ENCODE data around the gene DBR1.

DBR1 gene

GRCh38 chr3:138174421-138175131 is at the start of gene DBR1:
Gene DBR1 (minus strand): TSS chr3:138174921. CDS start chr3:138174795, 126 bp downstream.
- DNase-seq (ENCODE audit: low read depth), result peak; percentile 59

- no peak for DNase-seq (ENCODE audit: low read depth)
These were observed 48.2 kb upstream of the DBR1 start for GRCh38 chr3:138222942-138223287.

GRCh38 chr3:138222131-138222941 is 47.6 kb upstream of the DBR1 start:
- DNase-seq (ENCODE audit: low read depth), result no peak

- DNase-seq (ENCODE audit: low read depth), result no peak
These were observed 46.1 kb upstream of the DBR1 start for GRCh38 chr3:138220788-138221187.

- no peak for DNase-seq (ENCODE audit: low read depth)
These were observed 45.5 kb upstream of the DBR1 start for GRCh38 chr3:138220242-138220641.

GRCh38 chr3:138219255-138219654 is 44.5 kb upstream of the DBR1 start:
- no peak for DNase-seq (ENCODE audit: low read depth)

GRCh38 chr3:138213398-138214085 is 38.8 kb upstream of the DBR1 start:
- DNase-seq (ENCODE audit: low read depth), result no peak

- DNase-seq (ENCODE audit: low read depth), result no peak
These were observed 35.8 kb upstream of the DBR1 start for GRCh38 chr3:138210528-138210927.

GRCh38 chr3:138206196-138206595 is 31.5 kb upstream of the DBR1 start:
- DNase-seq (ENCODE audit: low read depth), result no peak

- no peak for DNase-seq (ENCODE audit: low read depth)
These were observed 30.8 kb upstream of the DBR1 start for GRCh38 chr3:138205527-138205926.

GRCh38 chr3:138203938-138204337 is 29.2 kb upstream of the DBR1 start:
- DNase-seq (ENCODE audit: low read depth), result no peak

- no peak for DNase-seq (ENCODE audit: low read depth)
These were observed 28.4 kb upstream of the DBR1 start for GRCh38 chr3:138202945-138203701.

- DNase-seq (ENCODE audit: low read depth), result no peak
These were observed 25.7 kb upstream of the DBR1 start for GRCh38 chr3:138200424-138200823.

- DNase-seq (ENCODE audit: low read depth), result no peak
These were observed 25.1 kb upstream of the DBR1 start for GRCh38 chr3:138199851-138200250.

GRCh38 chr3:138197524-138197923 is 22.8 kb upstream of the DBR1 start:
- DNase-seq (ENCODE audit: low read depth), result no peak

- DNase-seq (ENCODE audit: low read depth), result no peak
These were observed 22.3 kb upstream of the DBR1 start for GRCh38 chr3:138197058-138197457.

GRCh38 chr3:138196023-138196422 is 21.3 kb upstream of the DBR1 start:
- no peak for DNase-seq (ENCODE audit: low read depth)

GRCh38 chr3:138195481-138195880 is 20.8 kb upstream of the DBR1 start:
- no peak for DNase-seq (ENCODE audit: low read depth)

- peak; percentile 50 for DNase-seq (ENCODE audit: low read depth)
These were observed 13.5 kb upstream of the DBR1 start for GRCh38 chr3:138188013-138188730.

GRCh38 chr3:138187296-138188012 is 12.7 kb upstream of the DBR1 start, which contains the start of gene ARMC8:
Gene ARMC8 (plus strand): TSS chr3:138187301. CDS start chr3:138187555, 254 bp downstream.
- no peak for DNase-seq (ENCODE audit: low read depth)

GRCh38 chr3:138186803-138187295 is 12.1 kb upstream of the DBR1 start:
- DNase-seq (ENCODE audit: low read depth), result peak; percentile 79

Measured in fibroblast of the conjunctiva (primary cell).